GM12878 (cell line): ENCODE measurements around the gene PAOX. TPM values are rescaled to one million over a fixed set of nuclear protein-coding genes. Genes with fewer than 3 reads are reported as not detected.
A peak's percentile ranks its signal among the peaks of the same experiment; 100 is the strongest.

Source experiments
- ATF7 ChIP-seq: fragments of 450-650 bp; IDR thresholded peaks from 2 replicates; pipeline ENCODE4 v1.6.1; 2016; ENCODE audit warnings: low read depth, mild to moderate bottlenecking
- BRCA1 ChIP-seq: IDR thresholded peaks from 2 replicates; pipeline ENCODE4 v1.6.1; 2011; ENCODE audit warnings: low read depth, low read length, improper control_type of control experiment
- CHD2 ChIP-seq: IDR thresholded peaks from 2 replicates; pipeline ENCODE4 v1.6.1; 2011; ENCODE audit warnings: low read depth, low read length, improper control_type of control experiment, borderline replicate concordance
- ESRRA ChIP-seq: IDR thresholded peaks from 2 replicates; pipeline ENCODE4 v1.6.1; 2012; ENCODE audit warnings: mild to moderate bottlenecking, low read length, improper control_type of control experiment
- HDAC2 ChIP-seq: fragments of 200-600 bp; sonication (generic); IDR thresholded peaks from 2 replicates; pipeline ENCODE4 v1.6.1; 2017
- MYC ChIP-seq: IDR thresholded peaks from 2 replicates; pipeline ENCODE4 v1.6.1; 2011; ENCODE audit warnings: mild to moderate bottlenecking, low read length, moderate library complexity, inconsistent platforms; ENCODE audit not compliant: insufficient read depth, insufficient replicate concordance, insufficient read length, severe bottlenecking
- NR2C1 ChIP-seq: fragments of 450-650 bp; IDR thresholded peaks from 2 replicates; pipeline ENCODE4 v1.6.1; 2017; ENCODE audit warnings: antibody characterized with exemption, mild to moderate bottlenecking, moderate library complexity
- NR2F1 ChIP-seq: fragments of 450-650 bp; conservative IDR thresholded peaks from 2 replicates; pipeline ENCODE4 v1.6.1; 2017; ENCODE audit warnings: mild to moderate bottlenecking
- PBX3 ChIP-seq: IDR thresholded peaks from 2 replicates; pipeline ENCODE4 v1.6.1; 2011; ENCODE audit warnings: mild to moderate bottlenecking, low read depth, low read length, moderate library complexity; ENCODE audit not compliant: insufficient replicate concordance
- POLR2AphosphoS5 ChIP-seq: IDR thresholded peaks from 2 replicates; pipeline ENCODE4 v1.6.1; 2011; ENCODE audit warnings: mild to moderate bottlenecking, low read length, inconsistent platforms
- RUNX3 ChIP-seq: IDR thresholded peaks from 2 replicates; pipeline ENCODE4 v1.6.1; 2012; ENCODE audit warnings: low read length, inconsistent platforms
- SRF ChIP-seq, 2 experiments: IDR thresholded peaks; 2 replicates each; pipeline ENCODE4 v1.6.1; 2011; ENCODE audit warnings: low read depth in 2 of 2, low read length in 2 of 2, mild to moderate bottlenecking in 1 of 2, moderate library complexity in 1 of 2
- TCF7 ChIP-seq: IDR thresholded peaks from 2 replicates; pipeline ENCODE4 v1.6.1; 2014; ENCODE audit warnings: antibody characterized with exemption, borderline replicate concordance
- USF1 ChIP-seq: IDR thresholded peaks from 2 replicates; pipeline ENCODE4 v1.6.1; 2011; ENCODE audit warnings: borderline replicate concordance, low read depth, mild to moderate bottlenecking, moderate library complexity, mixed read lengths, low read length; ENCODE audit not compliant: insufficient read depth; ENCODE audit errors: extremely low read length
- YY1 ChIP-seq: IDR thresholded peaks from 2 replicates; pipeline ENCODE4 v1.6.1; 2011; ENCODE audit warnings: low read depth, mild to moderate bottlenecking, low read length
- ZNF384 ChIP-seq: IDR thresholded peaks from 2 replicates; pipeline ENCODE4 v1.6.1; 2012; ENCODE audit warnings: low read depth, mild to moderate bottlenecking, low read length, improper control_type of control experiment, borderline replicate concordance
- ZSCAN29 ChIP-seq: fragments of 450-650 bp; IDR thresholded peaks from 2 replicates; pipeline ENCODE4 v1.6.1; 2017; ENCODE audit warnings: mild to moderate bottlenecking, moderate library complexity
- polyA plus RNA-seq, 11 experiments: library from polyadenylated mRNA; depleted of rRNA in 4 of 11; unstranded in 6 of 11; stranded (reverse) in 5 of 11; fragments of >200 nt; fragmentation: Nextera tagmentation in 4 of 11; fragmentation: Illumina TruSeq in 1 of 11; extraction: Ambion mirVana in 4 of 11; extraction: Trizol in 1 of 11; gene quantifications; 1 replicate in 1 of 11; 2 replicates in 10 of 11; pipeline versions ENCODE4 v1.2.1 to v1.2.3, GENCODE V29; 2011 to 2016; ENCODE audit warnings: inconsistent platforms in 2 of 11, missing spikeins in 2 of 11, low read depth in 1 of 11
- total RNA-seq, 4 experiments: library from RNA; depleted of rRNA in 3 of 4; stranded (reverse); fragments of >200 nt in 3 of 4; fragmentation: Illumina TruSeq in 1 of 4; extraction: Trizol in 1 of 4; gene quantifications; 2 replicates each; pipeline versions ENCODE4 v1.2.1 to v1.2.3, GENCODE V29; 2013 to 2021
- TF ChIP-seq, protein P1 (sequence below): fragments of 150-350 bp; IDR thresholded peaks from 2 replicates; pipeline ENCODE4 v1.6.1; 2016; ENCODE audit warnings: low read depth, low read length
- TF ChIP-seq, protein P2 (sequence below): IDR thresholded peaks from 2 replicates; pipeline ENCODE4 v1.6.1; 2012; ENCODE audit warnings: mild to moderate bottlenecking, low read depth, low read length
- TF ChIP-seq, protein P3 (sequence below): IDR thresholded peaks from 2 replicates; pipeline ENCODE4 v1.6.1; 2011; ENCODE audit warnings: low read depth, mild to moderate bottlenecking, low read length, moderate library complexity, borderline replicate concordance; ENCODE audit errors: extremely low read depth

The PAOX gene
- total and polyA plus RNA-seq, 10 of the 15 experiments (the other 5 are each of a cell fraction or from before 2014, with no cell fraction given): 1.2 to 22.2 (median 10.5) TPM

DNA sequence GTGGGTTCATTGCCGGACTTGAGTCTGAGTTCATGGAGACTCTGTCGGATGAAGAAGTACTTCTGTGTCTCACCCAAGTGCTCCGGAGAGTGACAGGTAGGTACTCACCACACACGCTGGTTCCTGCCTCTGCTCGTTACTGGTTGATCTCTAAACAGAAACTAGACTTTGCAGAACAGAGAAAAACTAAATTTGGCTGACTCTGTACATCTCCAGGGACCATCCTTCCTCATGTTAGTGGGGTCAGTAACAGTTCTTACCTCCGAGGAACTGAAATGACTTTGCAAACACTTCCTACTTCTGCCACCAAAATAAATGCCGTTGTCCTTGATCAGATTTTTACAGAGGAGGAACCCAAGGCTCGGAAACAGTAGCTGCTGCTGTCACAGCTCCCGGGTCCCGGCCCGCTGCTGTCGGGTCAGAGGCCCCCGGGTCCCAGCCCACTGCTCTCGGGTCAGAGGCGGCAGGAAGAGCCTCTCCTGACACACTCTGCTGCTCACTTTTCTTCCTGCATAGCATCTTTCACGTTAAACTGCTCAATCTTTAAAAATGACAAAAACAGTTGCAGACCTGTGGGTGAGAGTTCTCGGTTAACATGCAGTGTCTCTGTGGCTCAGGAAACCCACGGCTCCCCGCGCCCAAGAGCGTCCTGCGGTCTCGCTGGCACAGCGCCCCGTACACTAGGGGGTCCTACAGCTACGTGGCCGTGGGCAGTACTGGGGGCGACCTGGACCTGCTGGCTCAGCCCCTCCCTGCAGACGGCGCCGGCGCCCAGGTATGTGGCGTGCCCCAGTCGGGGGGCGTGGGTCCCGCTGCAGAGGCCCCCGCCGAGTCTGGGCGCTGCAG, 10.1 kb downstream of the PAOX start (continued):
- TF ChIP-seq, protein P1, sequence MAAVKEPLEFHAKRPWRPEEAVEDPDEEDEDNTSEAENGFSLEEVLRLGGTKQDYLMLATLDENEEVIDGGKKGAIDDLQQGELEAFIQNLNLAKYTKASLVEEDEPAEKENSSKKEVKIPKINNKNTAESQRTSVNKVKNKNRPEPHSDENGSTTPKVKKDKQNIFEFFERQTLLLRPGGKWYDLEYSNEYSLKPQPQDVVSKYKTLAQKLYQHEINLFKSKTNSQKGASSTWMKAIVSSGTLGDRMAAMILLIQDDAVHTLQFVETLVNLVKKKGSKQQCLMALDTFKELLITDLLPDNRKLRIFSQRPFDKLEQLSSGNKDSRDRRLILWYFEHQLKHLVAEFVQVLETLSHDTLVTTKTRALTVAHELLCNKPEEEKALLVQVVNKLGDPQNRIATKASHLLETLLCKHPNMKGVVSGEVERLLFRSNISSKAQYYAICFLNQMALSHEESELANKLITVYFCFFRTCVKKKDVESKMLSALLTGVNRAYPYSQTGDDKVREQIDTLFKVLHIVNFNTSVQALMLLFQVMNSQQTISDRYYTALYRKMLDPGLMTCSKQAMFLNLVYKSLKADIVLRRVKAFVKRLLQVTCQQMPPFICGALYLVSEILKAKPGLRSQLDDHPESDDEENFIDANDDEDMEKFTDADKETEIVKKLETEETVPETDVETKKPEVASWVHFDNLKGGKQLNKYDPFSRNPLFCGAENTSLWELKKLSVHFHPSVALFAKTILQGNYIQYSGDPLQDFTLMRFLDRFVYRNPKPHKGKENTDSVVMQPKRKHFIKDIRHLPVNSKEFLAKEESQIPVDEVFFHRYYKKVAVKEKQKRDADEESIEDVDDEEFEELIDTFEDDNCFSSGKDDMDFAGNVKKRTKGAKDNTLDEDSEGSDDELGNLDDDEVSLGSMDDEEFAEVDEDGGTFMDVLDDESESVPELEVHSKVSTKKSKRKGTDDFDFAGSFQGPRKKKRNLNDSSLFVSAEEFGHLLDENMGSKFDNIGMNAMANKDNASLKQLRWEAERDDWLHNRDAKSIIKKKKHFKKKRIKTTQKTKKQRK: no peak
- TF ChIP-seq ZSCAN29 (no peak), ZNF384 (no peak), POLR2AphosphoS5 (peak; percentile 62), MYC (no peak), SRF (IDR thresholded peaks at IDR 0.05; ENCODE audit: low read depth in 2 of 2, low read length in 2 of 2) (0 out of 4 replicates have a peak, but pooled peaks of 1 of the 2 experiments have one; percentile 41), CHD2 (peak; percentile 64; the same call in 1 of the 2 replicates), NR2F1 (peak; percentile 87; the same call in 1 of the 2 replicates), USF1 (no peak), RUNX3 (peak; percentile 82), ATF7 (peak; percentile 75), HDAC2 (no peak), TCF7 (no peak), PBX3 (peak; percentile 92), YY1 (no peak; the same call in 1 of the 2 replicates), BRCA1 (no peak), ESRRA (no peak; the same call in 1 of the 2 replicates), NR2C1 (no peak)
- TF ChIP-seq, protein P2, sequence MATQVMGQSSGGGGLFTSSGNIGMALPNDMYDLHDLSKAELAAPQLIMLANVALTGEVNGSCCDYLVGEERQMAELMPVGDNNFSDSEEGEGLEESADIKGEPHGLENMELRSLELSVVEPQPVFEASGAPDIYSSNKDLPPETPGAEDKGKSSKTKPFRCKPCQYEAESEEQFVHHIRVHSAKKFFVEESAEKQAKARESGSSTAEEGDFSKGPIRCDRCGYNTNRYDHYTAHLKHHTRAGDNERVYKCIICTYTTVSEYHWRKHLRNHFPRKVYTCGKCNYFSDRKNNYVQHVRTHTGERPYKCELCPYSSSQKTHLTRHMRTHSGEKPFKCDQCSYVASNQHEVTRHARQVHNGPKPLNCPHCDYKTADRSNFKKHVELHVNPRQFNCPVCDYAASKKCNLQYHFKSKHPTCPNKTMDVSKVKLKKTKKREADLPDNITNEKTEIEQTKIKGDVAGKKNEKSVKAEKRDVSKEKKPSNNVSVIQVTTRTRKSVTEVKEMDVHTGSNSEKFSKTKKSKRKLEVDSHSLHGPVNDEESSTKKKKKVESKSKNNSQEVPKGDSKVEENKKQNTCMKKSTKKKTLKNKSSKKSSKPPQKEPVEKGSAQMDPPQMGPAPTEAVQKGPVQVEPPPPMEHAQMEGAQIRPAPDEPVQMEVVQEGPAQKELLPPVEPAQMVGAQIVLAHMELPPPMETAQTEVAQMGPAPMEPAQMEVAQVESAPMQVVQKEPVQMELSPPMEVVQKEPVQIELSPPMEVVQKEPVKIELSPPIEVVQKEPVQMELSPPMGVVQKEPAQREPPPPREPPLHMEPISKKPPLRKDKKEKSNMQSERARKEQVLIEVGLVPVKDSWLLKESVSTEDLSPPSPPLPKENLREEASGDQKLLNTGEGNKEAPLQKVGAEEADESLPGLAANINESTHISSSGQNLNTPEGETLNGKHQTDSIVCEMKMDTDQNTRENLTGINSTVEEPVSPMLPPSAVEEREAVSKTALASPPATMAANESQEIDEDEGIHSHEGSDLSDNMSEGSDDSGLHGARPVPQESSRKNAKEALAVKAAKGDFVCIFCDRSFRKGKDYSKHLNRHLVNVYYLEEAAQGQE: no peak; the same call in 1 of the 2 replicates
- TF ChIP-seq, protein P3, sequence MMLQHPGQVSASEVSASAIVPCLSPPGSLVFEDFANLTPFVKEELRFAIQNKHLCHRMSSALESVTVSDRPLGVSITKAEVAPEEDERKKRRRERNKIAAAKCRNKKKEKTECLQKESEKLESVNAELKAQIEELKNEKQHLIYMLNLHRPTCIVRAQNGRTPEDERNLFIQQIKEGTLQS: no peak
